Measurements from ENCODE around the gene RALGDS.

The RALGDS gene

DNA sequence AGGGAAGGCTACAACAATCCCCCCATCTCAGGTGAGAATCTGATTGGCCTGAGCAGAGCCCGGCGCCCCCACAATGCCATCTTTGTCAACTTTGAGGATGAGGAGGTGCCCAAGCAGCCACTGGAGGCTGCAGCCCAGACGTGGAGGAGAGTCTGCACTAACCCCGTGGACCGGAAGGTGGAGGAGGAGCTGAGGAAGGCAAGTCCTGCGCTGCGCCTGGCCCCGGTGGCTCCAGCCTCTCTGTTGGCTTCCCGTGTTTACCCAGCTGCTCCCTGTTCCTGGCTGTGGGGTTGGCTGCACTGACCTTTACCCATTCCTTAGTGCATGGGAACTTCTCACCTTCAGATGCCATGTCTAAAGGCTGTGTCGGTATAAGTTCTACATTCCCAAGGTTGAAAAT lies 70.3 kb downstream of the RALGDS start:
- no peak for DNase-seq

DNA sequence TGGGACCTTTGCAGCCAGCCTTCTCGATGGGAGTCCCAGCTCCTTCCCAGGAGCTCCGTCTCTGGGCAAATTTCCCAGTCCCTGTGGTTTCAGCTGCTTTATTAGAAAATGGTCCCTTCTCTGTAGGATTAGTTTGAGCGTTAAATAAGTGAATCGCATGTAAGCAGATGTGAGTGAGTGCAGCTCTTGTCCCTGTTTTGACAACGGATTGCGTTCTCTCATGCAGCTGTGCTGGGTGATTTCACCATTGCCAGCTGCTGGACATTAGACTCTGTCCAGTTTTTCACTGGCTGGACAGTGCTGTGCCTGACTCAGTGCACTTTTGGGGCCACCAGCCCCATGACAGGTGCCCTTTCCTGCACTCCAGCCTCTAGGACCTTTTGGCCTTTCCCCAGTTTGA lies 70.9 kb downstream of the RALGDS start:
- DNase-seq, result no peak

DNA sequence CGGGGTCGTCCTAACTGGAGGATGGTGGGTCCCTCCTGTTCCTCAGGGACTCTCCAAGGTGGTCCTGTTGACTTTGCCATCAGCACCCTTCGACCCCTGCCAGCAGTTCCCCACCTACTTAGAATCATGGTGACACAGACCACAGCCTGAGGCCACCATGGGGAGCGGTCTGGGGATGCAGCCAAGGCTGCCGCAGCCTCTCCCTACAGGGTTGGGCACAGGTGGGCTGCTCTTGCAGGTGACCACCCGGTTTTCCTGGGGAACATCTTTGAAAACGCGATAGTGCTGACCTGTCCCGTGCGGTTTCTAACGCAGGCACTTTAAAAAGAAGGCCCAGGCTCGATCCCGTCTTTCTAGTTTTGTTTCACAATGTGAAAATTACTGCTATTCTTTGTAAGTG lies 72.0 kb downstream of the RALGDS start:
- DNase-seq, result no peak

DNA sequence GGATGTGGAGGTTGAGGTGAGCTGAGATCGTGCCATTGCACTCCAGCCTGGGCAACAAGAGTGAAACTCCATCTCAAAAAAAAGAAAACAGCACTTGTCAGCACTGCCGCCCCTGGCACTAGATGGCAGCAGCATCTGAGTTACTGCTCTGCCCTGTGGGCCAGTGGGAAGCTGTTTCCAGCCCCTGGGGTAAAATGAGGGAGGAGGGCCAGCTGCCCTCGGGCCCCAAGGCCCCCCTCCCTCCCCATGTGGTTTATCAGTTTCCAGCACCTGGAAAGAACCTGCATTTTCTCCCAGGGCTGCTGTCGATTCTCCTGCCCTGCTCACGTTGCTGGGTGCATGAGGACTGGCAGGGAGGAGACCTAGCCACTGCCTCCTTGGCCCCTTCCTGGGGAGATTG lies 72.4 kb downstream of the RALGDS start:
- peak in 2 of 5 donors; percentile 11 to 51 for DNase-seq

Measured in T-helper 1 cell (primary cell).